Right cardiac atrium (tissue), 5 donors: ENCODE data around the gene AIG1. TPM values are rescaled to one million over a fixed set of nuclear protein-coding genes. Genes with fewer than 3 reads are reported as not detected.

ENCODE experiments used
- ATAC-seq, 2 donors: fragments of 200-7000 bp; cut with Tn5 transposase; one replicate each; pipeline versions ENCODE4 v1.8.0 to v1.9.1; 2020; ENCODE audit warnings: moderate library complexity in 2 of 2, mild to moderate bottlenecking in 1 of 2
- DNase-seq, 3 donors: peaks; one replicate each; pipeline ENCODE4 v3.0.0-alpha.2; 2020
- H3K27ac ChIP-seq: one replicate; pipeline ENCODE4 v1.5.1; 2013; ENCODE audit warnings: mild to moderate bottlenecking, low read length, control low read depth, moderate library complexity
- H3K27me3 ChIP-seq: one replicate; pipeline ENCODE4 v1.6.1; 2013; ENCODE audit not compliant: control insufficient read depth, insufficient read depth
- H3K4me1 ChIP-seq: one replicate; pipeline ENCODE4 v1.6.1; 2013; ENCODE audit warnings: low read length; ENCODE audit not compliant: control insufficient read depth, insufficient read depth
- H3K4me3 ChIP-seq: one replicate; pipeline ENCODE4 v1.5.1; 2013; ENCODE audit warnings: low read length, control low read depth
- H3K9me3 ChIP-seq: one replicate; pipeline ENCODE4 v1.6.1; 2013; ENCODE audit warnings: low read length; ENCODE audit not compliant: control insufficient read depth
- WGBS: extraction: QIAGEN DNeasy Blood & Tissue Kit; methylation state at CpG from one replicate; pipeline ENCODE4 v1.1.7; 2013; 5-methylcytosine and 5-hydroxymethylcytosine counted together
- intact Hi-C, 4 donors: fragments of 100-400 bp; cut with DNase I; formaldehyde crosslinking; loops; one replicate each; pipeline versions ENCODE4 v1.11.0 to v1.14.0; 2022 to 2023
- polyA plus RNA-seq: library from polyadenylated mRNA; stranded (reverse); fragments of 200-250 nt; gene quantifications from one replicate; pipeline ENCODE4 v1.2.3, GENCODE V29; 2013
- total RNA-seq, 4 donors: library from RNA; stranded (reverse); fragmentation: NEBNext Ultra II Directional; extraction: Animal tissue kit (Norgen Biotek cat#: 25700); gene quantifications; one replicate each; pipeline ENCODE4 v1.2.1, GENCODE V29; 2021
- donor health status: healthy with polysubstance abuse.
- donor health status: DM: no; HTN: yes; CAD: no.
- donor health status: DM: no; HTN: no; CAD: no.
- donor health status: DM: no; HTN: yes; CAD: no; lungs with severe emphysema.
- donor health status: DM: yes; HTN: yes; CAD: no.

AIG1 gene
- total and polyA plus RNA-seq, 5 donors: 44.4 to 69.8 (median 51.9) TPM

GRCh38 chr6:143097224-143097795, 36.6 kb downstream of the AIG1 start:
- no peak for DNase-seq
- intact Hi-C loops: no loop called here
- H3K9me3 ChIP-seq: no peaks in the 10 kb centered on the region
- no peak for ATAC-seq
- no peak overlapping the region for H3K4me3 ChIP-seq
- no peaks in the 10 kb centered on the region for H3K27me3 ChIP-seq
- WGBS: 91% methylated on average over 6 of the region's 6 CpGs
- no peaks in the 10 kb centered on the region for H3K4me1 ChIP-seq
- H3K27ac ChIP-seq: no peak overlapping the region

GRCh38 chr6:143098054-143098671, 37.5 kb downstream of the AIG1 start:
- no peak overlapping the region for H3K4me3 ChIP-seq
- H3K27ac ChIP-seq: no peak overlapping the region
- H3K27me3 ChIP-seq: no peaks in the 10 kb centered on the region
- H3K9me3 ChIP-seq: no peaks in the 10 kb centered on the region
- DNase-seq (no peak), ATAC-seq (no peak)
- intact Hi-C loops: no loop called here
- no peaks in the 10 kb centered on the region for H3K4me1 ChIP-seq
- WGBS: 54% methylated on average over 2 of the region's 2 CpGs

GRCh38 chr6:143099647-143100046, 39.0 kb downstream of the AIG1 start:
- intact Hi-C loops: no loop called here
- Histone ChIP-seq H3K4me1 (no peaks in the 10 kb centered on the region), H3K4me3 (no peak overlapping the region), H3K9me3 (no peaks in the 10 kb centered on the region), H3K27me3 (no peaks in the 10 kb centered on the region), H3K27ac (no peak overlapping the region)
- 96% methylated on average over 2 of the region's 2 CpGs for WGBS
- ATAC-seq (no peak), DNase-seq (no peak)

GRCh38 chr6:143100429-143100828, 39.7 kb downstream of the AIG1 start:
- Histone ChIP-seq H3K27ac (no peak overlapping the region), H3K9me3 (no peaks in the 10 kb centered on the region), H3K4me1 (no peaks in the 10 kb centered on the region), H3K27me3 (no peaks in the 10 kb centered on the region), H3K4me3 (no peak overlapping the region)
- ATAC-seq: no peak
- no peak for DNase-seq
- intact Hi-C loops: no loop called here
- 100% methylated on average over 2 of the region's 2 CpGs for whole genome bisulfite sequencing

- intact Hi-C loops: no loop called here
- ATAC-seq: no peak
Observed at GRCh38 chr6:143103916-143104315, 43.2 kb downstream of the AIG1 start.

GRCh38 chr6:143107440-143107839, 46.8 kb downstream of the AIG1 start:
- no peak overlapping the region for H3K27ac ChIP-seq
- H3K9me3 ChIP-seq: no peaks in the 10 kb centered on the region
- H3K4me3 ChIP-seq: no peak overlapping the region
- no peaks in the 10 kb centered on the region for H3K27me3 ChIP-seq
- ATAC-seq: no peak
- intact Hi-C loops: no loop called here
- 52% methylated on average over 2 of the region's 2 CpGs for WGBS
- H3K4me1 ChIP-seq: no peaks in the 10 kb centered on the region
- DNase-seq: no peak

More at GRCh38 chr6:143103916-143104315, 43.2 kb downstream of the AIG1 start:
- H3K9me3 ChIP-seq: no peaks in the 10 kb centered on the region
- DNase-seq: no peak
- 56% methylated on average over 1 of the region's 1 CpG for WGBS
- no peaks in the 10 kb centered on the region for H3K27me3 ChIP-seq
- H3K4me1 ChIP-seq: no peaks in the 10 kb centered on the region
- H3K4me3 ChIP-seq: no peak overlapping the region
- no peak overlapping the region for H3K27ac ChIP-seq

GRCh38 chr6:143107911-143108761, 47.4 kb downstream of the AIG1 start:
- no peaks in the 10 kb centered on the region for H3K4me1 ChIP-seq

GRCh38 chr6:143109196-143109595, 48.5 kb downstream of the AIG1 start:
- WGBS: 90% methylated on average over 4 of the region's 4 CpGs
- H3K27me3 ChIP-seq: no peaks in the 10 kb centered on the region
- H3K4me1 ChIP-seq: no peaks in the 10 kb centered on the region
- no peak for ATAC-seq
- H3K9me3 ChIP-seq: no peaks in the 10 kb centered on the region
- no peak overlapping the region for H3K27ac ChIP-seq
- H3K4me3 ChIP-seq: no peak overlapping the region
- no peak for DNase-seq
- intact Hi-C loops: no loop called here

More at GRCh38 chr6:143107911-143108761, 47.4 kb downstream of the AIG1 start:
- Histone ChIP-seq H3K27ac (no peak overlapping the region), H3K9me3 (no peaks in the 10 kb centered on the region), H3K27me3 (no peaks in the 10 kb centered on the region), H3K4me3 (no peak overlapping the region)
- ATAC-seq (no peak), DNase-seq (no peak)
- intact Hi-C loops: no loop called here
- WGBS: 51% methylated on average over 6 of the region's 6 CpGs

GRCh38 chr6:143110572-143110971, 49.9 kb downstream of the AIG1 start:
- 86% methylated on average over 4 of the region's 4 CpGs for WGBS
- no peaks in the 10 kb centered on the region for H3K27me3 ChIP-seq
- no peaks in the 10 kb centered on the region for H3K4me1 ChIP-seq
- H3K9me3 ChIP-seq: no peaks in the 10 kb centered on the region
- no peak overlapping the region for H3K27ac ChIP-seq
- intact Hi-C loops: no loop called here
- ATAC-seq (no peak), DNase-seq (no peak)
- H3K4me3 ChIP-seq: no peak overlapping the region

GRCh38 chr6:143110996-143111395, 50.3 kb downstream of the AIG1 start:
- no peak for ATAC-seq
- intact Hi-C loops: no loop called here
- WGBS: 100% methylated on average over 1 of the region's 1 CpG

GRCh38 chr6:143111443-143111842, 50.8 kb downstream of the AIG1 start:
- DNase-seq: no peak
- no peaks in the 10 kb centered on the region for H3K4me1 ChIP-seq
- no peaks in the 10 kb centered on the region for H3K27me3 ChIP-seq
- WGBS: 86% methylated on average over 4 of the region's 4 CpGs
- H3K9me3 ChIP-seq: no peaks in the 10 kb centered on the region
- intact Hi-C loops: no loop called here
- H3K27ac ChIP-seq: no peak overlapping the region
- H3K4me3 ChIP-seq: no peak overlapping the region
- ATAC-seq: no peak

More at GRCh38 chr6:143110996-143111395, 50.3 kb downstream of the AIG1 start:
- Histone ChIP-seq H3K27me3 (no peaks in the 10 kb centered on the region), H3K9me3 (no peaks in the 10 kb centered on the region), H3K4me3 (no peak overlapping the region), H3K27ac (no peak overlapping the region), H3K4me1 (no peaks in the 10 kb centered on the region)
- DNase-seq: no peak
